Measurements from ENCODE around the gene MATN4.

MATN4 gene

GRCh38 chr20:45290677-45291355 is 17.3 kb downstream of the MATN4 start:
- DNase-seq (ENCODE audit: low read depth in 2 of 2) = peak; percentile 23 to 57

DNA sequence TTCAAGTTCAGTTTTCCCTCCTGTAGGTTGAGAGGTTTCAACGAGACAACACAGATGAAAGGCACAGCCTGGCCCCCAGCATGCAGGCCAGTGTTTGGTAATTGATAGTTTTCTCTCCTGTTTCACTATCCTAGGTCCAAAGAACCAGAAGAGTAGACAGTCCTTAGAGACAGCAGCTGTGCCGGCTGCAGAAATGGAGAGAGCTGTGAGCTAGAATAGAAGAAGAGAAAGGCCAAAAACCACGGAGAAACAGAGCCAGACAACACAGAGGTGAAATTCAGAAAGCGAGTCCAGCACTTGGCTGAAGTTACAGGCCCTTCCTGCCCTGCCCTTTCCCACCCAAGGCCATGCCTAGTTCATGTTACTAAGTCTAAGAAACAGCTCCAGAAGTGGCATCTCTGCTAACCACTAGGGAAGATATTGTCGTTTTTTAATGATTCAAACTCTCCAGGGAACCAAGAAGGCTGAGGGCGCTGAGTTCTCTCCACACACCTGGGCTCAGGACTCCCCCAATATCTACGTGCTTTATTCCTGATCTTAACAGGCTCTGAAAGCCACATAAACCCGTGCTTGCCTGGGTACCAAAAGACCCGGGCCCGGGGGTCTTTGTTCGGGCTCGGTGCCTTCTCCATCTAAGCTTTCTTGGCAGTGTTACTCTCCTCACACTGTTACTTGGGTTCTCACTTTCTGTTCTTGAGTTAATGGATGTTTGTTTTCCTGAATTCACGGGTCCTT is 18.0 kb downstream of the MATN4 start:
- DNase-seq (ENCODE audit: low read depth in 2 of 2) = no peak

GRCh38 chr20:45288860-45289259 is 19.2 kb downstream of the MATN4 start:
- no peak for DNase-seq (ENCODE audit: low read depth in 2 of 2)

DNA sequence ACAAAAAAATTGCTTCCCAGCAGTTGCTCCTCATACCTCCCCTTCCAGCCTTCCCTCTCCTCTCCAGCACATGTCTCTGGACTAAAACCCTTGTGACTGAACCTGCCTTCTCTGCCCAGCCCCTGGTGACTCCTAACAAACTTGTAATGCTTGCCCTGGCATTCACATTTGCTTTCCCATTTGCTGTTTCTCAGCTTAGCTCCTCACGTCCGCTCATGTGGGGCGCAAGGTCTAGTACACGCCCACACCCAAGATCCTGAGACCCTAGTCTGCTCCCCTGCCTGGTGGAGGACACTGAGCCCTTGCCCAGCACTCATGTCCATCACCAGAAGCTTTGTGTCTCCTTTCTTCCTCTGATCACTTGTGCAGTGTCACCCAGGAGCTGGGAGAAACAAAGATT is 19.7 kb downstream of the MATN4 start:
- DNase-seq (ENCODE audit: low read depth in 2 of 2) = no peak

- DNase-seq (ENCODE audit: low read depth in 2 of 2) = no peak
Observed at GRCh38 chr20:45283551-45284057, 24.5 kb downstream of the MATN4 start.

DNA sequence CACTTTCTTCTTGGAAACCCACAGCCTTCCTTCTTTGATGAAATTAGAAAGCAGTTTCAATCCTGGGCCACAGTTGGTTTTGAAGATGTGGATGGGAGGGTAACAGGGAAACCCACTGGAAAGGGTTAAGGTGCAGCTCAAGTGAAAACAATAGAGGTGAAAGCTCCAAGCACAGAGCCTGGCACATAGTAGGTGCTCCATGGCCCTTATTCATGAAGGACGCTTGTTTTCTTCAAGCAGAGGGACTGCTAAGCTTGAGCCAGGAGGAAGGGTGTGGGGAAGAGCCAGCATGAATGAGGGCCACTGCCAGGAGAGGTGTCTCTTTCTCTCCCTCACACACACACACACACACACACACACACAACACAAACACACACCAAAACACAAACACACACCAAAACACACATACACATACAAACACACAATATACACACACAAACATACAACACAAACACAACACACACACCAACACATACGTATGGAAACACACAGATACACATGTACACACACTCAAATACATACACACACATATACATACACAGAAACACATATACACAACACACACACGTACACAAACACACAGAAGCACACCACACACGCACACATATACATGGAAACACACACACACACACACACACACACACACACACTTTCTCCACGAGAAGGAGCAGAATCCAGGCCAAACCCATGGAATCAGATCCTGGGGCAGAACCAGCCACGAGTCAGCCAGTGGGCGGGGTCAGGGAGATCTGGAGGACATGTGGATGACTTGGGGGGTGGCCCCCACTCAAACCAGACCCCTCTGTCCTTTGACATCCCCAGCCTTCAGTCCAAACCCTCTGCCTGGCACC is 25.2 kb downstream of the MATN4 start:
- DNase-seq (ENCODE audit: low read depth in 2 of 2) = no peak

- DNase-seq (ENCODE audit: low read depth in 2 of 2) = no peak
Observed at GRCh38 chr20:45279992-45280391, 28.1 kb downstream of the MATN4 start.

DNA sequence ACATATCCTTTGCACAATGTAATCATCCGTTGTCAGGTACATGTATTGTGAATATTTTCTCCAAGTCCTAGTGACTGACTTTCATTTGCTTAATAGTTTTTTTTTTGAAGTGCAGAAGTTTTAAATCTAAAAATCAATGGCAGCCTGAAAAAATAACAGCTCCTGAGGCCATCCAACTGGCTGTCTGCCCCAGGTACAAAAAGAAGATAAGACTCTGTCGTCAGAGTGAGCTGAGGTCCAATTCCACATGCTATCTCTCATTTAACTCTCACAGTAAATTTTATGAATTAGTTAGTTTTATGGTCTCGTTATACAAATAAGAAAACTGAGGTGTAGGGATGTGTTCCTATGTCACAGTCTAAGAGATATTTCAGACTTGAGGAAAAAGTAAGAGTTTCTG is 32.8 kb downstream of the MATN4 start:
- no peak for DNase-seq (ENCODE audit: low read depth in 2 of 2)

GRCh38 chr20:45269754-45270270 is 38.3 kb downstream of the MATN4 start:
- no peak for DNase-seq (ENCODE audit: low read depth in 2 of 2)

GRCh38 chr20:45269056-45269455 is 39.0 kb downstream of the MATN4 start:
- DNase-seq (ENCODE audit: low read depth in 2 of 2) = no peak

GRCh38 chr20:45268531-45268930 is 39.6 kb downstream of the MATN4 start:
- no peak for DNase-seq (ENCODE audit: low read depth in 2 of 2)

- no peak for DNase-seq (ENCODE audit: low read depth in 2 of 2)
Observed at GRCh38 chr20:45266977-45267376, 41.1 kb downstream of the MATN4 start.

- DNase-seq (ENCODE audit: low read depth in 2 of 2) = no peak
Observed at GRCh38 chr20:45263556-45264266, 44.4 kb downstream of the MATN4 start.

- no peak for DNase-seq (ENCODE audit: low read depth in 2 of 2)
Observed at GRCh38 chr20:45258664-45259063, 49.4 kb downstream of the MATN4 start.

GRCh38 chr20:45258259-45258658 is 49.8 kb downstream of the MATN4 start:
- DNase-seq (ENCODE audit: low read depth in 2 of 2) = no peak

GRCh38 chr20:45257711-45258110 is 50.4 kb downstream of the MATN4 start:
- no peak for DNase-seq (ENCODE audit: low read depth in 2 of 2)

GRCh38 chr20:45257161-45257560 is 50.9 kb downstream of the MATN4 start:
- no peak for DNase-seq (ENCODE audit: low read depth in 2 of 2)

DNA sequence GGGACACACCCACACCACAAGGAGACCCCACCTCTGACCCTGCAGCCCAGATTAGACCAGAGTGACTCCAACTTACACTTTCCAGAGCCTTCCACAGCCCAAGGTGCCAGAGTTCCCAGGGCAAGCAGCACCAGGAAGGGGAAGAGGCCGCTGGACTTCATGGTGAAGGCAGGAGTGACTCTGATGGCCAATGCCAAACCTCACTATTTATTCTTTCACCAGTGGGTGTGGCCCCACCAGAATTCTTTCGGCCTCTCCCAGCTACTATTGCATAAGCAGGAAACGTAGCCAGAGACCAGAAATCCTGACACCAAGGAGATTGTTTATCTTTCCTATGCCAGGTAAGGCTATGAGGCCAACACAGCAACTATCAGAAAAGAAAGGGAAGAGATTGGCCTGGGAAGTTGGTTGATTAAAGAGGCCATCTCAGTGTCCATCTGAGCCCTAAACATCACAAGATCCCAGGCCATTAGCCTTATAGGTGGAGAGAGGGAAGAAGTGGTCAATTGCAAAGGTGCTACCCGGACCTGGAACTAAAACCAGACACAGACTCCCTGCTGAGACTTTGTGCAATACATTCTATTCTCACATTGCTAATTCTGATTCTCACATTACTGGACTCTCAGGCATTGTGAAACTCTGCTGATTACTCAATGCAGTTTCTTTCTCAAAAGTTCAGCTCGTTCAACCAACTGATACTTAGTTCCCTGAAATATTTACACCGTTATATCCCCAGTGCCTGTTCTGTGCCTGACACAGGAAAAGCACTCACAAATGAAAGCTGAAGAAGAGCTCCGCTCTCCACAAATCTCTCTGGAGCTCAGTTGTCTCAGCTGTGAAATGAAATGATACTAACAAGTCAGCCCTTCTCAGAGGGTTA is 53.5 kb downstream of the MATN4 start, which contains the start of gene SLPI:
SLPI (minus strand) TSS at position 182 of the 880 bp plus-strand sequence; CDS start at position 161, 21 bp downstream.
- DNase-seq (ENCODE audit: low read depth in 2 of 2) = no peak

- no peak for DNase-seq (ENCODE audit: low read depth in 2 of 2)
Observed at GRCh38 chr20:45253261-45253660, 54.8 kb downstream of the MATN4 start.

DNA sequence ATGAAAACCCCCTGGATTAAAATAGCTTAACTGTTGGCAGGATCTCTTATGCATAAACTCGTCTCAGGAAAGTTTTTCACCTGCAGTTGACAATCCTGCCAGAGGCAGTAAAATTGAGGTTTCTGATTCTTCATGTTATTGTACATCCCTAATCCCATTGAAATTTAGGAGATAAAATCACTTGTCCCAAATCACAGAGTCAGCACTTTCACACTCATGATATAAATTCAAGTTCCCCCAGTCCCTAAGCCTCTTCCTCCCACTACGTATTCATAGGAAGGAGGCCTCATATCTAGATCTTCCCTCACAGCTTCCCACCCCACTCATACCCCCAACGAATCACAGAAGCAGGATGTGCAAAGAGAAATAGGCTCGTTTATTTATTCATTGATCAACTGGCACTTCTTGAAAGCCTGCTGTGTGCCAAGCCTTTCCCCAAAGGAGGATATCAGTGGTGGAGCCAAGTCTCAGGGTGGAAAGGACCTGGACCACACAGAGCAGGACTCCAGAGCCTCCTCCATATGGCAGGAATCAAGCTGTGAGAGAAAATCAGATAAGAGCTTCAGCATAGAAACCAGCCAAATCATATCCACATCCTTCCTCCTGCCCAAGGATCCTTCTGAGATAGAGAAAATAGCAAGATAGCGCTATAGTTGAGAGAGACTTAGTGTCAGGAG is 56.1 kb downstream of the MATN4 start:
- DNase-seq (ENCODE audit: low read depth in 2 of 2) = no peak

All from stimulated activated CD8-positive, alpha-beta memory T cell treated with anti-CD3 and anti-CD28 coated beads, Interleukin-2, amount 100 ng/mL, for 48 hours (primary cell).